HG02884 (cell line): ENCODE measurements around the gene CARD9.
"Not testable (repeated sequence)": the region's sequence is repeated elsewhere in the genome, so short reads cannot be mapped to it uniquely, and the experiment has no call there.

Experiments used
- ATAC-seq: cut with Tn5 transposase; IDR thresholded peaks from one replicate; pipeline ENCODE4 v1.9.1; 2021; ENCODE audit warnings: mild to moderate bottlenecking, moderate library complexity; ENCODE audit not compliant: unreplicated experiment

Gene CARD9

GRCh38 chr9:136373300-136374182 is at the start of gene CARD9:
Gene CARD9, minus strand, starts transcription at chr9:136373669. Its CDS starts 1,591 bp downstream, at chr9:136372078.
- ATAC-seq = no peak

GRCh38 chr9:136422876-136423275 is 49.4 kb upstream of the CARD9 start:
- ATAC-seq = no peak

DNA sequence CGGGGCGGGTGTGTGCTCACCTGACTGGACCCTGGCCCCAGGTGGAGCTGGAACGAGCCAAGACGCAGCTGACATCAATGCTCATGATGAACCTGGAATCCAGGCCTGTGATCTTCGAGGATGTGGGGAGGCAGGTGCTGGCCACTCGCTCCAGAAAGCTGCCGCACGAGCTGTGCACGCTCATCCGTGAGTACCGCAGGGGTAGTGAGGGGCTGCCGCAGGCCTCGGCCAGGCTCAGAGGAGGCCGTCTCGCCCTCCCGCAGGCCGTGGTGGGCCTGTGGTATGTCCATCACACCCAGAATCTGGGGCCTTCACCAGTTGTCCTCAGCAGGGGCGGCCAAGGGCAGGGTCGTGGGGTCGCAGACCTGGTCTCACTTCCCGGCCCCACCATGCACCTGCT is 48.3 kb upstream of the CARD9 start:
- ATAC-seq = no peak

DNA sequence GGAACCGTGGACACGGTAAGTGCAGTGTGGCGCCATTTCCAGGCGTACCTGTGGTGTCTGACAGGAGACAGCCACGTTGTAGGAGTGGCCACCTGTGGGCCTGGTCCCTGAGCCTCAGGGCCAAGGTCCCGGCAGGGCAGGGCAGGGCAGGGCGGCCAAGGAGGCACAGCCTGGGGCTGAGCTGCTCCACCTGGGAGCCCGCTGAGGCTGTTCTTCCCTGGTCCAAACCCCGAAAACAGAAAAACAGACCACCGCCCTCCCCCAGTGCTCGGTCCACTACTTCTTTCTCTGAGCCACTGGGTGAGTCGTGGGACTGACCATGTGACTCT is 45.6 kb upstream of the CARD9 start:
- no peak for ATAC-seq

- no peak for ATAC-seq
Observed at GRCh38 chr9:136418182-136419091, 45.0 kb upstream of the CARD9 start.

- no peak for ATAC-seq
Observed at GRCh38 chr9:136416914-136417313, 43.4 kb upstream of the CARD9 start.

DNA sequence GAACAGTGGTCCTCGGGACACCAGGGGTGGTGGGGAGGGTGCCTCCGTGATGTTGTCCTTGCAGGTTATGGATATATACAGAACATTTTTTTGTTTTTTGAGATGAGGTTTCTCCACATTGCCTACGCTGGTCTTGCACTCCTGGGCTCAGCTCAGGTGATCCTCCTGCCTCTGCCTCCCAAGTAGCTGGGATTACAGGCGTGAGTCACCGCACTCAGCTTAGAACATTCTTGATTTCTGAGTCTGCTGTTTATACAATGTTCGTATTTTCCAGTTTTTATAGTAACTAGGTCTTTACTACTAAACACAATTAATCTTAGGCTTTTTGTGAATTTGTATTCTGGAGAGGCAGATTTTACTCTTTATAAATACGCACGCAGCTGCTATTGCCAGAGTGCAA is 43.0 kb upstream of the CARD9 start:
- ATAC-seq = no peak

DNA sequence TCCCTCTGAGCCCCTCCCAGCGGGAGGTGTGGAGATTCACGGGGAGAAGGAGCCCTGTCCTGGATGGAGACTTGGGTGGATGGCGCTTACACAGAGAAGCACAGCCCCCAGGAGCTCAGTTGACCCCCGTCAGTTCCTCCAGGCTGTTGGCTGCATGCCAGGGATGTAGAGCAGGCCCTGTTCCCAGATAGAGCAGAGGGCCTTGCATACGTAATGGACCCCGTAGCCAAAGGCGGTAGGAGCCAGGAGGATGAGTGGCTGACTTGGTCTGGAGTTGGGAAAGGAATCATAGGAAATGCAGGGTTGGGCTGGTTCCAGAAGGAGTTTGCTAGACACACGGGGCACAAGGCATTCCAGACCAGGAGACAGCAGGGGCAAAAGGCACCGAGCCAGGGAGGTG is 39.5 kb upstream of the CARD9 start:
- ATAC-seq = no peak

GRCh38 chr9:136411378-136411777 is 37.9 kb upstream of the CARD9 start:
- ATAC-seq = no peak

- ATAC-seq = peak; percentile 72
Observed at GRCh38 chr9:136410500-136411287, 37.2 kb upstream of the CARD9 start, which contains the start of the genes ENTR1 and PMPCA. Gene ENTR1, minus strand, starts transcription at chr9:136410614. Its CDS starts 217 bp downstream, at chr9:136410397. Gene PMPCA, plus strand, starts transcription at chr9:136410658. Its CDS starts 11 bp downstream, at chr9:136410669.

GRCh38 chr9:136409557-136410455 is 36.3 kb upstream of the CARD9 start:
- ATAC-seq = peak; percentile 33

- ATAC-seq = no peak
Observed at GRCh38 chr9:136407911-136408310, 34.4 kb upstream of the CARD9 start.

GRCh38 chr9:136407061-136407460 is 33.6 kb upstream of the CARD9 start:
- ATAC-seq = not testable (repeated sequence)

DNA sequence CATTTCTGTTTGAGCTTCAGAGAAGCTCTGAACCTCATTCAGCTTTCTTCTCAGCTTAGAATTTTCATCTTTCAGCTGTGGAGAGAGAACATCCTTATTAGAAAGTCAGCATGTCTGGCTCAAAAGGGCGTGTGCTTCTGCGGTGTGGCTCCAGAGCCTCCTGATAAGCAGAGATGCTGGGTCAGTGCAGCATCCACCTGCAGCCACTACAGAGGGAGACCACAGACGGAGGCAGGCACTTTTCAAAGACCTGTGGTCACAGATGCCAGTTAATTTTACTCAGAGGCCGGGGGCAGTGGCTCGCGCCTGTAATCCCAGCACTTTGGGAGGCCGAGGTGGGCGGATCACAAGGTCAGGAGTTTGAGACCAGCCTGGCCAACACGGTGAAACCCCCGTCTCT is 32.4 kb upstream of the CARD9 start:
- ATAC-seq = not testable (repeated sequence)

GRCh38 chr9:136405481-136405880 is 32.0 kb upstream of the CARD9 start:
- ATAC-seq = no peak

GRCh38 chr9:136404801-136405136 is 31.3 kb upstream of the CARD9 start:
- ATAC-seq = no peak

DNA sequence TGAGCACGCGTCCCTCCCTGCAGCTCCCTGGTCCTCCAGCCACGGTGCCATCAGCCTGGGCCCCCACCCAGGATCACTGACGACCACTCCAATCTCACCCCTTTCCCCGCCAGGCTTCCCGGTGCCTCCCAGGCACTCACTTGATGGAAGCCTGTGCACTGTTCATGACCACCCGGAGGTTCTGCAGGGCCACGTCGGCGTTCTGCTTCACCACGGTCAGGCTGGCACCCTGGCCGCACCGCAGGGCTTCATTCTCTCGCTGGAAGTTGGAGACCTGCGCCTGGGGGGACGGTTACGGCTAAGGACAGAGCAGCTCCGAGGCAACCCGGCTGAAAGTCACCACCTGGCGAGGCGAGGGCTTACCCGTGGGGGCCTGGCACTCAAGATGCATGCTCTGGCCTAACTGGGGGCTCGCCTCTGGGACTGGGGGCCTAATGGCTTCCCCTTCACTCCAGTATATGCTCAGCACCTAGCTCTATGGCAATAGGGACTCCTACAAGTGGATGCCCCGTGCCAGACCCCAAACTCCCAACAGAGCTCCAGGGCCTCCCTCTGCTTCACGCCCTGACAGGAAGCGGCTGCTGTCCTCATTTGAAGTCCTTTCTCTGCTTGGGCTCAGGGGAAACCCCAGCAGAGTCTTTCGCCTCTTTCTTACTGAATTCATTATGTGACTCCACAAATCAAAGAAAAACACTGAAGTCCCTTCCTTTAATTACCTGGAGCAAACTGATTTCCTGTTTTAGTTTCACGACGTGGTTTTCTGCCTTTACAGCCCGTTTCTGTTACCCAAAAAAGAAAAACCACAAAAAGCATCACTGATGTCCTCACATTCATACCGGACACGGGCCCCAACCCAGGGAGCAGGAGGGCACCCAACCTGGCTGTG is 30.7 kb upstream of the CARD9 start:
- ATAC-seq = no peak

GRCh38 chr9:136403538-136403914 is 30.1 kb upstream of the CARD9 start:
- no peak for ATAC-seq

DNA sequence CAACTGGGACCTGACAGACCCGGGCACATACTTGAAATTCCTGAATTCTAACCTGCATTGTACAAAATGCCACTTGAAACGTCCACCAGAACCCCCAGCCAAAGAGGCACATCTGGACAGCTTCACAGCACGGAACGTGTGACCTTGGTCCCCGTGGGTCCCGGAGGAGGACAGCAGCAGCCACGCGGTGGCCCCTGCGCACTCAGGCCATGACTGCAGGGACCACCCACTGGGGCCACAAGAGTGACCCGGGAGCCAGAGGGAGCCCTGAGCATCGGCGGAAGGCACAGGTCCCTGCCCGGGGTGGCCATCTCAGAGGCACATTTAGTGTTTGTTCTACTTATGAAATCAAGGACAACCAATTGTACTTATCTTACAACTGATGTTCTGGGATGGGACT is 28.6 kb upstream of the CARD9 start:
- no peak for ATAC-seq
